HG02938 (cell line): ENCODE measurements around the gene KCP.

Experiments
- ATAC-seq: cut with Tn5 transposase; IDR thresholded peaks from one replicate; pipeline ENCODE4 v1.9.1; 2021; ENCODE audit warnings: mild to moderate bottlenecking, moderate library complexity; ENCODE audit not compliant: unreplicated experiment

The KCP gene

DNA sequence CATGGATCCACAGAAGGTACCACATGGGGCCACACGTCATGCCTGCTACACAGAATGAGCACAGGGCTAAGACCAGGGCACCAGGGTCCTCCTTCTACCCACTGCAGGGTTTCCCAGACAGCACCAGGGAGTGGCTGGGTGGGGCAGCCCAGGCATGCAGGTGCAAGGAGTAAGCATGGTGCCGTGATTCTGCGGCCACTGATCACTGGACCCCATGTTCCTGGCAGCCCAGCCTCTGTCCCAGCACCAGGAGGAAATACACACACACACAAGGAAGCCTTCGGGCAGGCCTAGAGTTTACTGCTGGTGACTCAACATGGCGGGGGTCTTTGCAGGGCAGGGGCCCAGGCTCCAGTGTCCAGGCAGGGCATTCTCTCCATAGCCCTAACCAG is 33.9 kb downstream of the KCP start:
- ATAC-seq, result no peak

DNA sequence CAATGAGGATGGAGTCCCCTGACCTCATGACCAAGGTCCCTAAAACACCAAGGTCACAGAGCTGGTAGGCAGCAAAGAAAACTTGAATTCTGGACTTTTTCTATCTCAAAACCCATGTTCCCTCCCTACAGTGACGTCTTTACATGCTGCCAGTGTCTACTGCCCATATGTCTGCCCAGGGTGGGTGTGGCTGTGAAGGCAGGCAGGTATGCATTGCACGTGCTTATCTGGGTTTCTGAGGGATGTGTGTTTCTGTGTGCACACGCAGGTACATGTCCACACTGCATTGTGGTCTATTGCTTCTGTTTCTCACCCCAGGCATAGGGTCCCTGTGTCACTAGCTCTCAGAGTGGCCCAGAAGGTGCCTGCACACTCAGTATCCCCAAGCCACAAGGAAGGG is 34.4 kb downstream of the KCP start:
- no peak for ATAC-seq

DNA sequence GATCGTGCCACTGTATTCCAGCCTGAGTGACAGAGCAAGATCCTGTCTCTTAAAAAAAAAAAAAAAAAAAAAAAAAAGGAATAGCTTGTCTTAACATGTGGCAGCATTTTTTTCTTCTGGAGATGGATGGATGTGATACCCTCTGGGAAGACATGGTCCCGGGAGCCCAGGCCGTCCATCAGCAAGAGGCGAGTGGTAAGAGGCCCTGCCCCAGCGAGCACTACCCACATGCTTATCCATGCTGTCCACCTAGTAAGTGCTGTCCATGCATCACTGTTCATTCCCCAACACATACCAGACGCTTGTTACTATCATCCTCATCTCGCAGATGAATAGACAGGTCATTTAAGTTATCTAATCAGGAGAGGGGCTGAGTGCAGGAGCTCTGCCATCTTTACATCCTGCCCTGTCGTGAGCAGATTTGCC is 35.0 kb downstream of the KCP start:
- ATAC-seq, result no peak

DNA sequence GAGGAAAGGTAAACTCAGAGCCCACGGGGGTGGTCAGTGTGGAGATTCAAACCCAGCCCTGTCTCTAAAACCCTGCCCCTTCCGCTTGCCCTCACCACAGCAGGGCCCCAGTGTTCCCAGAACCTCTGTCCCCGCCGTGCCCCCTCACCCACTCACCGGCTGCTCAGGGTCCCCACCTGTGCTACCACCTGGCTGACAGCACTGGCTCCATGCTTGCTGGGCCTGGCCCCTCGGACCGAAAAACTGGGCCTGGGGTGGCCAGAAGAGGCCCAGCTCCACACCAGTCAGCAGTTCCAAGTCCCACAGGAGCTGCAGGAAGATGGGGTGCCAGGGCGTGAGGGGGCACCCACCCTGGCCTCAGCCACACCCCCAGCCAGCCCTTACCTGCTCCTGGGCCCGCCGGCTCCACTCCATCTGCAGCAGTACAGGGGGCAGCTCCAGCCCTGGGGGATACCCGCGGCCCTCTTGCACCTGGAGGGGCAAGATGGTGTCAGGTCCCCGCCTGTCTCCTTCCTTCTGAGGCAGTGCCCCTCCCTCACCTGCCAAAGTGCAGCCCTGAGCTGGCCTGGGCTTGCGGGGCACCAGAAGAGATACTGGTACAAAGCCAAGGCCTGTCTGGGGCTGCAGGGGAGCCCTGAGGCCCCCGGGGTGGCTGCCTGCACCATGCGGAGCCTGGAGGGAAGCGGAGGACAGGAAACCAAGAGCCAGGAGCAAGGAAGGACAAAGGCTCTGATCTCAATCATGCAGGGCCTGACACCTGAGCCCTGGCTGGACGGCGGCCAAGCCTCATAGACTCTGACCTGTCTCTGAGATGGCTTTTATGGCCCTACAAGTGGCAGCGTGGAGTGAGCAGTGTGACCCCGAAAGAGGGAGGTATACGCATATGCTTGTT is 36.1 kb downstream of the KCP start:
- no peak for ATAC-seq

DNA sequence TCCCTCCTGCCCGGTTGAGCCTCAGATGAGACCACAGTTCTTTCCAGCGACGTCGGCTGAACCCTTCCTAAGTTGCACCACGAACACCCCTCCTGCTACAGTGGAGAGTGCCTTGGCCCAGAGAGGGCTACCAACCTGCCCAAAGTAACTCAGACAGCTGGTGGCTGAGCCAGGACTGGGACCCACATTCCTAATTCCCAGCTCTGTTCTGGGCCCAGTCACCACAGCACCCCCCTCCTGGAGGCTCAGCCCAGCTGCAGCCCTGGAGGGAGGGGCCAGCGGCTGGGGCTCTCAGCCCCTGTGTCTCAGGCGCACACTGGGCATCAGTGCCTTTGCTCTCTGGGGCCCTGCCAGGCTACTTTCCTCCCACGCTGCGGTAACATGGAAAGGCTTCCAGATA is 37.3 kb downstream of the KCP start:
- no peak for ATAC-seq

DNA sequence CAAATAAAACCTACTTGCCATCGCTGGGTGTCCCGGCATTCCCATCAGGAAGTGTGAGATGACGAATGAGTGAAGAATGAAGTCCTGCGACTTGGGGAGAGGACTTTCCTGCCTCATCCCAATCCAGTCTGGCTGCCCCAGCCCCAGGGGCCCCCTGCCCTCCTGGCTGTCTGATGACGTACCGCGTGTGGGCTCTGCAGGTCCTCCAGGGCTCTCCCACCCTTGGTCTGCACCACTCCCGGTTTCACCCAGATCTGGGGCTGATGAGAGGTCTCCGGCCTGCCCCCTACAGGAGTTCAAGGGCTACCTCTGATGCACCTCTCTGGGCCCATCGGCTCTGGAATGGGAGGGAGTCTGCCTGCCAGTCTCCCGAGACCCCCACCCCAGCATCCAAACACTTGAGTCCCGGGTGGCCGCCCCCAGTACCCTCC is 38.1 kb downstream of the KCP start:
- no peak for ATAC-seq

DNA sequence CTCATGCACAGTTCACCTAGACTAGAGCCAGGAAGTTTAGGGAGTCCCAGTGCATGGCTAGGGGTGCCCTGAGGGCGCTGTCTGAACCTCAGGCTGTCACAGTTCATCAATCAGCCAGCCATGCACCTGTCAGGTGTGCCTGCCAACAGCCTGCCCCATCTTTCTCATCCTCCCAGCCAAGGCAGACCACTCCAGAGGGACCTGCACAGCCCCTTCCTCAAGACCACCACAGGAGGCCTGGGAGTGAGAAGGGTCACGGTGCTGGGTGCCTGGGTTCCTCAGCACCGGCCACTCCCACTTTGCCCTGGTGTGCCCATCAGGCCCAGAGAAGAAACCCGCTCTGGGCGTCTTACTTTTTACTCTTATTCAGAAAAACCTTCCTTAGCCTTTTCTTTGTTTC is 39.5 kb downstream of the KCP start:
- ATAC-seq, result no peak

DNA sequence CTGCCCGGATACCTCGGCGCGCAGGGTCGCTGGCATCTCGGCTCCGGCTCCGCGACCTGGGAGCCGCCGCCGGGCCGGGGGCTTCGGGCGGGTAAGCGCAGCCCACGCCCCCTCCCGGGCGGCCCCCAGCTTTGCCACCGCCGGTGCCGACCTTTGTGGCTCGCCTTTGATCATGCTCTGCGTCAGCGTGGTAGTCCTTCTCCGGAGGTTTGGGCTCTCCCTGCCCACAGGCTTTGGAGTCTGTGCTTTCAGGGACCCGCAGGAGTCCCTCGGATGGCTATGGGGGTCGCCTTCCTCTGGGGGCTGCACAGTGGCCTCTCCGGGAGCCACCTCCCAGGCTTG is 40.6 kb downstream of the KCP start:
- peak; percentile 14 for ATAC-seq

DNA sequence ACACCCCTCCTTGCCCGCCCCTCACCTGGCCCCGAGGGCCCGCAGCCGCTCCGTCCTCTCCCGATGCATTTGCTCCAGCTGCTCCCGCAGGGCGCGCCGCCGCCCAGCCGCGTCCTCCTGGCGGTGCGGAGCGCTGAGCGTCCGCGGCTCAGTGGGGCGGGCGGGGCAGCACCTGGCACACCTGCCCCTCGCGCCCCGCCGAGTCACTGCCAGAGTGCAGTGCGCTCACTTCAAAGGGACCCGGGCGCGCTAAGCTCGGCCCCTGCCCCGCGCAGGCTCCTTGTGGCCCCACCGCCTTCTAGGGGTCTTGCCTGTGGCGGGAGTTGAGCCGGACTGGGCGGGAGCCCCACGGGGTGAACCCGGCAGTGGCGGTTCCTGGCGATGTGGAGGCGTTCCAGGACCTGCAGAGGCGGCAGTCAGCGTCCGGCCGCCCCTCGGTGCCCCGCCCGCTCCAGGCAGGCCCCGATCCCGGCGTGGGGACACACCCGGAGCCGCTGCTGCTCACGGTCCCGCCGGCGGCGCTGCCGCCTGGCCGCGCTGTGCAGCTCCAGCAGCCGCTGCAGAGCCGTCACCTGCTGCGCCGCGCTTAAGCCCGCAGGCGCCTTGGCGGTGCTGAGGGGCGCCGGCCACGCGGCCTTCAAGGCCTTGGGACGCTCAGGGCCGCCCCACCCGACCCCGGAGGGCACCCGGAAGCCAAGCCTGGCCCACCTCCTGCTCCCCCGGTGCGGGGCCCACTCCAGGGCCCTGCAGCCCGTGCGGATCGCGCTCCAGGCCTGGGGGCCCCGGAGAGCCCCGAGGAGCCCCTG is 41.2 kb downstream of the KCP start:
- peak; percentile 59 for ATAC-seq

DNA sequence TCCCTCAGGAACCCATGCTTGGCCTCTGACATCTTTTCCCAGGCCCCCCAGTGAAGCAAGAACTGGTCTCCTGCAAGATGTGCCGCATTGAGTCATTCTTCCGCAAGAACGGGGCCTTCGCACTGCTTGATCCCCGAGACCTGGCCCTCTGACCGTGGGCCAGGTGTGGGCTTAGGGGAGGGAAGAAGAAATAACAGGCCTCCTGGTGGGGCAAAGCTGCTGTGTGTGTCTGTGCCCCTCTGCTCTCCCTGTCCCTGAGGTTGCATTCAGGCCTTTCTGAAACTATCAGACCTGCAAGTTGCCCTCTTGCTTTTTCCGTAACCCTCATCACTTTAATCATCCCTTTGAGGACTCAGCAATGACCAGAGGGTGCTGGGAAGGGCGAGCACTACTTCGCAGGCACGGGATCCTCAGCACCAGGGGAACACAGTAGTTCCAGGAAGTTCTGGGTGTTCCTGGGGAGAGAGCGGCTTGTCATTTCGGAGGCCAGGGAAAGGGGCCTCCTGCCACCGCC is 41.8 kb downstream of the KCP start:
- no peak for ATAC-seq

DNA sequence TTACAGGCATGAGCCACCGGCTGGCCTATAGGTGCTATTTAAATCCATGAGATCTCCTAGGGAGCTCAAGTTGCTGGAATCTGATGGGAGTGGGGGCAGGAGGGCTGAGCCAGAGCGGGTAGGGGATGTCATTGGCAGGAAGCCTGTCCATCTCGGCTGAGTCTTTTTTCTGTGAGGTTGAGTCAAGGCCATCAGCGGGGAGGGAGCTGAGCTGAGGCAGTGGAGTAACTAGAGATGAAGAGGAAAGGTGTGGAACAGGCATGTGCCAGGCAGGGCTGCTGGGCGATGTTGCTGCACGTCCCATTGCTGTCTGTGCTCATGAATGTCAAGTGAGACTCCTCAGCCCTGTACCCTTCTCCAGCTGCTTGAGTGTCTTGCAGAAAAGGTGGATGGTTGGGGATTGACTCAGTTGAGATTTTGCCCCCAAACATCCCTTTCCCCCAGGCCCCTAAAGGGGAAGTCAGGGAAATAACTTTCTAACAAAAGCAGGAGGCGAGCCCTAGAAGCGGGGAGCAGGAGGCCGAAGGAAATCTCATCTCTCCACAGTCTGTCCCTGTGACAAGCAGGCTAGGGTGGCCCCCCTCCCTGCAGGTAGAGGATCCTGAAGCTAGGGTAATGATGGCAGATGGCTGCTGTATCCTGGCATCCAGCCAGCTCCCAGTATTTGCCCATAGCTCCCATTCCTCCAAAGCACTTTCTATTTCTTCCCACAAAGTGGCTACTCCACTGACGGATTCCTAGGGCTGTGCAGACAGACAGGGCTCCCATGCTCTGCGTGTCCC is 42.5 kb downstream of the KCP start:
- no peak for ATAC-seq

DNA sequence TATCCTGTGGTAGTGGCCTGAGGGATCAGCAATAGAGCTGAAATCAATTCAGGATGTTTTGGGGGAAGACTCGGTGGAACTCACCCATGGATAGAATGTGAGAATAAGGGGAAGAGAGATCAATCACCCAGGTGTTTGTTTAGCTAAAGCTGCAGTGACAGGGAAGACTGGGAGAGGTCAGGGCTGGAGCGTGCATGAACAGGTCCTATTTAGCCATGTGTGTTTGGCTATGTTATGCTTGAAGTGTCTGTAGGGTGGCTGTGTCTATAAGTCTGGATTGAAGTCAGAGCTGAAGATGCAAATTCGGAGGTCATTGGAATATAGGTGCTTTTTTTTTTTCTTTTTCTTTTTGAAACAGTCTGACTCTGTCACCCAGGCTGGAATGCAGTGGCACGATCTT is 43.3 kb downstream of the KCP start:
- ATAC-seq, result no peak

DNA sequence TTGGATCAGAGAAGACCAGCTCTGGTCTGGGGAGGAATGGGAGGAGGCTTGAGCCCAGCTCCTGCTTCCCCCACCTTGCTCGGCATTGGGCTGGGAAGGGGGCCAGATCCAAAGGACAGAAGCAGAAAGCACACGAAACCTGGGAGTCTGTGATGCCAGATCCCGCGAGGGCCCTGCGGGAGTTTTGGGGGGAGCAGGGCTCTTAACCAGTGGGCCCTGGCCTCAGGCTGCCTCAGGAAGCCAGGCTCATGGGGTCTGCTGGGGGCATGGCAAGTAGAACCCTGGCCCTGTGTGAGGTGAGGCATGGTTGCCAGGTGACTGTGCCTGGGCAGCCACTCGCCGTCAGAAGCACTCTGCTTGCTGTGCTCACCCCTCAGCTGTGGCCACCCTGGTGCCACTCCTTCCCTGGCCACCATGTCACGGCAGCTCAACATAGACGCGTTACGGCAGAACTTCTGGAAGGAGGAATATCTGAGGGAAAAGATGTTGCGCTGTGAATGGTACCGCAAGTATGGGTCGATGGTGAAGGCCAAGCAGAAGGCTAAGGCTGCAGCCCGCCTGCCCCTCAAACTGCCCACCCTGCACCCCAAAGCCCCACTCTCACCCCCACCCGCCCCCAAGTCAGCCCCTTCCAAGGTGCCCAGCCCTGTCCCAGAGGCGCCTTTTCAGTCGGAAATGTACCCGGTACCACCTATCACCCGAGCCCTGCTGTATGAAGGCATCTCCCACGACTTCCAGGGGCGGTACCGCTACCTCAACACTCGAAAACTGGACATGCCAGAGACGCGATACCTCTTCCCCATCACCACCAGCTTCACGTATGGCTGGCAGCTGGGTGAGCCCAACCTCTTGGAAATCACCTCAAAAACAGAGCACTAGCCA is 44.3 kb downstream of the KCP start:
- ATAC-seq, result no peak

DNA sequence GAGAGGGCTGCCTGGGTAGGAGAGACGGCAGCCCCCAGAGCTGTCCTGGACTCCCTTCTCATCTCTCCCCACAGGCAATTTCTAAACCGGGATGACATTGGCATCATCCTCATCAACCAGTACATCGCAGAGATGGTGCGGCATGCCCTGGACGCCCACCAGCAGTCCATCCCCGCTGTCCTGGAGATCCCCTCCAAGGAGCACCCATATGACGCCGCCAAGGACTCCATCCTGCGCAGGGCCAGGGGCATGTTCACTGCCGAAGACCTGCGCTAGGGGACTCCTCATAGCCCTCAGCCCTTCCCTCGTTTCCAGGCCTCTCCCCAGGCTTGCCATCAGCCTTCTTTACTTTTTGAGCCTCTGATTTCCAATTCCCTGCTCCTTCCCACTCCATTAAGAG is 45.2 kb downstream of the KCP start:
- ATAC-seq, result no peak

DNA sequence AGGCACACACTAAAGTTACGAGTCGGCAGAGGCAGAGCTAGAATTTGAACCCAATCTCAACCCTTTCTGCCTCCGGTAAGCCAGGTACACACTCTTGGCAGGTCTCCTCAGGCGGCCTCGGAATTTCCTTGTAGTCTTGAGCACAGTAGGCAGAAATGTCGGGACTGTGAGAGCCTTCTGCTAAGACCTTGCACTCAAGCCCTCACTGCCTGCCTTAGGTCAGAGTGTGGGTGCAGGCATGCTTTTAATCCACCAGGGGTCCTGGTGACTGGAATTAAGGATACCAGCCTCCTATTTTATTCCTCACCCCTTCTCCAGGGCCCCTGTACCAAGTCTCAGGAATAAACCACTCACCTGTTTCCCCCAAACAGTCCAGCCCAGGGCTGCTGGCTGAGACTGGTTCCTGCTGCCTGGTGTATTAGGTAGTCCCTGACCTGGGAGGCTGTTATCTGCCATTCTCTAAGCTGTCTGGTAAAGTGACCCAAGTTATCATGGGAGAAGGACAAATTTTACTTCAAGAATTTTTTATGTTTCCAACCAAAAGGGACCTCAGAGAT is 47.0 kb downstream of the KCP start:
- peak; percentile 41 for ATAC-seq

DNA sequence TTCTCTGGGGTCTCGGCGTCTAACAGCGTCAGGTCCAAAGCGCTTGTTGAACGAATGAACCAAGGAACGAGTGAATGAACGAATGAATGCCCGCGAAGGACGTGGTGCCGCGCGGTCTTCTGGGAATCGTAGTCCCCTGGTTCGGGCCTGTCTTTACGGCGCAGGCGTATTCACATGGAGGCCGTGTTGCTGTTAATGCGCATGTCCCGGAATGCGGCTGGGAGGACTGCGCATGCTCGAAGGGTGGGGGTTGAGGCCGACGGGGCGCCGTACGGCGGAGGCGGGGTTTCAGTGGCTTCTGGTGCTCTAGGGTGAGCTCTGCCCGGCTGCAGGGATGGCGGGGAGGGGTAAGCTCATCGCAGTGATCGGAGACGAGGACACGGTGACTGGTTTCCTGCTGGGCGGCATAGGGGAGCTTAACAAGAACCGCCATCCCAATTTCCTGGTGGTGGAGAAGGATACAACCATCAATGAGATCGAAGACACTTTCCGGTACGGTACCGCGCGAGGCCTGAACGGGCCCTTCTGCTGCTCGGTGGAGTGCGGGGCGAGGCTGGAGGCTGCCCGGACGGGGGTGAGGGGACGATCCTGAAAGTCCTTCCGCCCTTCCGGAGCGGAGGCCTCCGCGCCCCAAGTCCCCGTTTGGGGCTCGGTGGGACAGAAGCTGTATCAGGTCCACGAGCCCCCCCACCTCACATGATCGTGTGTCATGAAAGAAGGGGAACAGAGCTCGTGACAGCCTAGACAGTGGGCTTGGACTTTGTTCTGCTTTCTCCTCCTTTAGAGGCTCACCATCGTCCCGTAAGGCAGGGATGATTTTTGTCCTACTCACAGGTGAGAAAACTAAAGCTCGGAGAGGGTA is 47.7 kb downstream of the KCP start, which contains the start of gene ATP6V1F:
TSS of gene ATP6V1F (plus strand) at position 286 of the 862 bp plus-strand sequence. CDS start at position 335, 49 bp downstream.
- peak; percentile 84 for ATAC-seq

DNA sequence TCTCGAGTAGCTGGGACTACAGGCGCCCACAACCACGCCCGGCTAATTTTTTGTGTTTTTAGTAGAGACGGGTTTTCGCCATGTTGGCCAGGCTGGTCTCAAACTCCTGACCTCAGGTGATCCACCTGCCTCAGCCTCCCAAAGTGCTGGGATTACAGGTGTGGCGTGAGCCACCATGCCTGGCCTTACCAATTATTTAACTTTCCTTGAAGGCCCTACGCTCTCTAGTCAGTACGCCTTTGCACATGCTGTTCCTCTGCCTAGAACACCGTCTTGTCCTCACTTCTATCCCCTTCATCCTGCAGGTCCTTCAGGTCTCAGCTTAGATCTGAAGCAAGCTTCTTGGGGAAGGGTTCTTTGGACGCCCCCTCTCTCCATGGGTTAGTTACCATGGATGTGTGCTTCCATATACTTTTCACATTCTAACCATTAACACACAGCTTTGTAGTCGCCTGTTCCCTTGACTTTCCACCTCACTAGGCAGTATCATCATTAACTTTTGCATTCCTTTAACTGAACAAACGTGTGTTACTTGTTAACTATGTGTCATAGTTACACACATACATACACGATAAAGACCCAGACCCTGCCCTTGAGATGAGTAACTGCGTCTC is 48.4 kb downstream of the KCP start:
- no peak for ATAC-seq
